Fibroblast of lung (primary cell): ENCODE data around the gene GNLY.

ENCODE experiments used
- CTCF ChIP-seq, 2 donors: IDR thresholded peaks in 1 of 2; conservative IDR thresholded peaks in 1 of 2; 1 replicate in 1 of 2; 2 replicates in 1 of 2; pipeline ENCODE4 v1.5.1; 2011 to 2012; ENCODE audit warnings: low read length in 2 of 2, control low read depth in 1 of 2, inconsistent platforms in 1 of 2, low read depth in 1 of 2, mild to moderate bottlenecking in 1 of 2
- EZH2 ChIP-seq: IDR thresholded peaks from 2 replicates; pipeline ENCODE4 v1.5.1; 2012; ENCODE audit warnings: low read length, control low read depth, mild to moderate bottlenecking; ENCODE audit errors: missing control alignments

GRCh38 chr2:85669549-85669948 is 24.6 kb upstream of the GNLY start:
- TF ChIP-seq CTCF (conservative IDR thresholded peaks at IDR 0.05 in 1 of 2, IDR thresholded peaks at IDR 0.05 in 1 of 2; ENCODE audit: low read depth in 1 of 2, low read length in 2 of 2) (no peak), EZH2 (no peak)
